ENCODE measurements around the gene ADAMTS14. TPM values are rescaled to one million over a fixed set of nuclear protein-coding genes. Genes with fewer than 3 reads are reported as not detected.

ADAMTS14 gene
- total RNA-seq, 1 experiment from 2014 or later: 1.6 TPM

DNA sequence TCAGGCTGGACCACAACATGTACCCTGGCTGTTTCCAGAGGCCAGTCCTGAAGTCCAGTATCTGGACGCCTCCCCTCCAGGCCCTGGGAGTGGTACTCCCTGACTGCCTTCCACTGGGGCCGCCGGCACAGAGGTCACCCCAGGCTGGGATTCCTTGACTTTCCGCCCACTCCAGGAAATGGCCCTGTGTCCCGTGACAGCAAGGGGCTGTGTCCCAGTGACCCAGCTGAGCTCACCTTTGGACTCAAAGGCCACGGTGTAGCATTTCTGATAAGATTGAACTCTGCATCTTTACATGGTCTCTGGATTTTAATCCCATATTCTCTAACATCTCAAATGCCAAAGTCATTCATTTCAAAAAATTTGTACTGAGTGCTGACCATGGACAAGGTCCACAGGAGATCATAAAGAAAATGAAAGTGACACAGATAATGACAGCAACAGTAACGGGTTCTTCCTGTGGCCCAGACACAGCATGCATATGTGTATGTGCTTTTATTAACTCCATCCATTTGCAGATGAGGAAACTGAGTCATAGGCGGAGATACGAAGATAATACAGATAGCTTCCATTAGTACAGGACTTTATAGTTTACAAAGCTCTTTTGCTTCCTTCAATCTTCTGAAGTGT, 5.4 kb downstream of the ADAMTS14 start:
- no peak overlapping the region for H3K14ac ChIP-seq (ENCODE audit: insufficient read depth, low read length)
- no peak for DNase-seq
- H2AFZ ChIP-seq (ENCODE audit: low read length): no peak overlapping the region
- H2BK15ac ChIP-seq (ENCODE audit: low read depth, low read length): no peak overlapping the region
- H4K20me1 ChIP-seq (ENCODE audit: control insufficient read depth, insufficient read depth, insufficient read length): peaks cover 2% of the 10 kb centered on the region
- no peak overlapping the region for H4K91ac ChIP-seq (ENCODE audit: insufficient read length, low read depth, low read length)
- H4K5ac ChIP-seq (ENCODE audit: insufficient read length, low read depth, low read length): no peak overlapping the region
- TF ChIP-seq, protein P1, sequence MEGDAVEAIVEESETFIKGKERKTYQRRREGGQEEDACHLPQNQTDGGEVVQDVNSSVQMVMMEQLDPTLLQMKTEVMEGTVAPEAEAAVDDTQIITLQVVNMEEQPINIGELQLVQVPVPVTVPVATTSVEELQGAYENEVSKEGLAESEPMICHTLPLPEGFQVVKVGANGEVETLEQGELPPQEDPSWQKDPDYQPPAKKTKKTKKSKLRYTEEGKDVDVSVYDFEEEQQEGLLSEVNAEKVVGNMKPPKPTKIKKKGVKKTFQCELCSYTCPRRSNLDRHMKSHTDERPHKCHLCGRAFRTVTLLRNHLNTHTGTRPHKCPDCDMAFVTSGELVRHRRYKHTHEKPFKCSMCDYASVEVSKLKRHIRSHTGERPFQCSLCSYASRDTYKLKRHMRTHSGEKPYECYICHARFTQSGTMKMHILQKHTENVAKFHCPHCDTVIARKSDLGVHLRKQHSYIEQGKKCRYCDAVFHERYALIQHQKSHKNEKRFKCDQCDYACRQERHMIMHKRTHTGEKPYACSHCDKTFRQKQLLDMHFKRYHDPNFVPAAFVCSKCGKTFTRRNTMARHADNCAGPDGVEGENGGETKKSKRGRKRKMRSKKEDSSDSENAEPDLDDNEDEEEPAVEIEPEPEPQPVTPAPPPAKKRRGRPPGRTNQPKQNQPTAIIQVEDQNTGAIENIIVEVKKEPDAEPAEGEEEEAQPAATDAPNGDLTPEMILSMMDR (conservative IDR thresholded peaks at IDR 0.05): no peak
- no CpG with 5 or more reads among the region's 9 CpGs for WGBS (ENCODE audit: extremely low coverage, insufficient read length, low lambda C conversion rate)
- H3K23ac ChIP-seq (ENCODE audit: insufficient read length, low read depth, low read length): no peak overlapping the region
- Mint-ChIP-seq H3K9me3 (no peaks in the 10 kb centered on the region; a peak in 1 of 5 replicates), H3K27ac (no peak overlapping the region), H3K4me3 (no peak overlapping the region; a peak in 1 of 5 replicates), H3K4me1 (peaks cover 25 to 29% of the 10 kb centered on the region in 2 experiments), H3K27me3 (ENCODE audit: low read depth) (peaks cover 13% of the 10 kb centered on the region), H3K36me3 (ENCODE audit: insufficient read depth in 1 of 3, low read depth in 3 of 3) (no peaks in the 10 kb centered on the region; a peak in 3 of 7 replicates)
- no peak overlapping the region for H2BK20ac ChIP-seq (ENCODE audit: low read depth, low read length, poor library complexity, severe bottlenecking)
- no peak overlapping the region for H3K56ac ChIP-seq (ENCODE audit: insufficient read length, low read depth, low read length)
- H2AK5ac ChIP-seq (ENCODE audit: insufficient read length, low read length): no peak overlapping the region
- H3K79me2 ChIP-seq (ENCODE audit: insufficient read depth, low read length): no peaks in the 10 kb centered on the region
- H3K4me1 ChIP-seq (ENCODE audit: insufficient read depth, low read length): no peaks in the 10 kb centered on the region
- H2BK5ac ChIP-seq (ENCODE audit: insufficient read length, low read length): no peak overlapping the region
- H3K18ac ChIP-seq (ENCODE audit: insufficient read length, low read depth, low read length): no peak overlapping the region
- H3K9ac ChIP-seq (ENCODE audit: extremely low read depth, insufficient read length, low read length): no peak overlapping the region
- H2BK12ac ChIP-seq (ENCODE audit: insufficient read length, low read depth, low read length): no peak overlapping the region
- no peak overlapping the region for H2BK120ac ChIP-seq (ENCODE audit: low read depth, low read length, poor library complexity, severe bottlenecking)
- no peak overlapping the region for H3T11ph ChIP-seq (ENCODE audit: low read length)
- H3K23me2 ChIP-seq (ENCODE audit: insufficient read length, low read depth, low read length, poor library complexity, severe bottlenecking): peaks cover 1% of the 10 kb centered on the region
- H3K27me3 ChIP-seq (ENCODE audit: insufficient read depth, low read length): no peaks in the 10 kb centered on the region; the same call in 1 of the 2 replicates
- no peak overlapping the region for H3K27ac ChIP-seq (ENCODE audit: insufficient read length, low read depth, low read length)
- no peak overlapping the region for H4K8ac ChIP-seq (replicated peaks; ENCODE audit: insufficient read length, low read depth, low read length)
- no peak overlapping the region for H3K4ac ChIP-seq (ENCODE audit: low read depth, low read length)
- no peaks in the 10 kb centered on the region for H3K9me3 ChIP-seq (ENCODE audit: control insufficient read depth, low read depth, low read length)
- H3K79me1 ChIP-seq (ENCODE audit: insufficient read depth, low read depth, low read length, poor library complexity, severe bottlenecking): no peaks in the 10 kb centered on the region
- no peak overlapping the region for H3K4me2 ChIP-seq (ENCODE audit: insufficient read depth, insufficient read length, low read length)
